ENCODE results near the gene TAF4.
"Not testable (repeated sequence)": the region's sequence is repeated elsewhere in the genome, so short reads cannot be mapped to it uniquely, and the experiment has no call there.

Gene TAF4

DNA sequence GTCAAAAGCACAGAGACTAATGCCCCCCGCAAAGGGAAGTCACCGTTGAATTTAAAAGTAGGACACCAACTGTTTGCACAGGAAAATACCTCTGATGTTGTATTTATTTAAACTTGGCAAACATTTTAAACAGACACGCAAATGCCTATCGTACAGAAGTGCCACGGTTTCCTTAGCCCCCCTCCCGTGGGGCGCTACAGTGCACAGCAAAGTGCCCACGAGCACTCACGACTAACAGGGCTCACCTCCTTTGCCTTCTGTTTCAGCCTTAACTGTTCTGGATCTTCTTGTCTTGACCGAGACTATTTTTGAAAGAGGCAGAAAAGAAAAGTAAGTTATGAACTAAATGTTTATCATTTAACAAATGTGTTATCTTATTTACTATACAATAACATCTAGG, 67.8 kb downstream of the TAF4 start:
- DNase-seq = no peak

DNA sequence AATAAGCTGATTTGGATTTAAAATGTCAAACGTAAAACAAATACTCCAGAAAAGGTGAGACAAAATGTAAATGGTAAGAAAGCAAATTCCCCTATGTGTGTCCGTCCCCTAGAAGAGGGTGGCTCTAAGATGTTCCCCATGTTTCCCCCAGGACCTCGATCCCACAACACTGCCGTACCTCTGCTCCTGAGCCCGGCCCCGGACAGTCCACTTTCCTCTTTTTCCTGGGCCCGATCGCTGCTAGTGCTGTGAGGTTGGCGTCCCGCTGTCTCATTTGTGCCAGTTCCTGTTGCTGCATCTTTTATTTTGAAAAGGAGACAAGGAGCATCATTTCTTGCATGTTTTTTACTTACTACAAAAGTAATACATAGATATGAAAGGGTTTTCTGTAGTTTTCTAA, 68.3 kb downstream of the TAF4 start:
- no peak for DNase-seq

DNA sequence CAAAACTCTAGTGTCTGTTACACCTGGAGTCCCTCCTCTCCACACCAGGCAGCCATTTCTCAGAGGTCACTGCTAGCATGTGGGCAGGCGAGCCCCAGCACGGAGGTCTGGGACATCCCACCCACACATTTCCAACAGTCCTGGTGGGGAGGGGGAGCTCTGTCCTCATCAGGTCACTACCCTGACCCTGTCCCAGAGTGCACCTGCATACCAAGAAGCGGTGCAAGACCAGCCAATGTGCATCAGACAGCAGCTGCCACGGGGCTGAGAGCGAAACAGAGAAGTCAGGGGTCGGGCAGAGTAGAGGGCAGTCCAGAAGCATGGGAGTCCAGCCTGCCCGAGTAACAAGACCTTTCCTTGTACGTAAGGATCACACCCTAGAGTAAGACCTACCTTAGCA, 71.1 kb downstream of the TAF4 start:
- no peak for DNase-seq

DNA sequence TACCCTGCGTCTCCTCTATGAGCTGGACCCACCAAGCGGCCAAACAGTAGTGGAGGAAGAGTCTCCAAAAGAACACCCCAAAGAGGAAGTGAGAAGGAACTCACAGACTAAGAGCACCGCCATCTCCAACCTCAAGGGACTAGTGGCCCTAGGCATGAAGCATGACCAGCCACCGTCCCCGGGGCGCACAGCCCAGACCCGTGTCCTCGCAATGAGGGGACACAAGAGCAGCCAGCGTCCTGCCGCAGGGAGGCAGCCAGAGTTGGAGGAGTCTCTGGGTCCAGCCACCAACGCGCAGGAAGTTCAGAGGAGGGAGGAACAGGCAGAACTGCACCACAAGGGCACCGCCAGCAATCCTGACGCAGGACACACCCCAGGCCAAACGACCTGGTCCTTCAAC, 72.6 kb downstream of the TAF4 start:
- DNase-seq = no peak

DNA sequence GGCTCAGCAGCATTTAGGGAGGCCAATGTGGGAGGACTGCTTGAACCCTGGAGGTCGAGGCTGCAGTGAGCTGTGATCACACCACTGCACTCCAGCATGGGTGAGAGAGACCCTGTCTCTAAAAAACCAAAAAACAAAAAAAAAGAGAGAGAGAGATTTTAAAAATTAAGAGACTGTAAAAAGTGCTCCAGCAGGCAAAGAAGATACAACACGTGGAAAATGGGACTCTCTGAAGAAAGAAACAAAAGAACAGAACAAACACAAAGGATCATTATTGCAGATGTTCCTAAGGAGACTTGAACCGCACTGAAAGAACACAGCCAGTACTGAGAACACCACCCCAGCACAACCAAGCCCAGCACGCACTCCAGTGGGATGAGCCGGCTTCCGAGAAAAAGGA, 74.2 kb downstream of the TAF4 start:
- DNase-seq = no peak

DNA sequence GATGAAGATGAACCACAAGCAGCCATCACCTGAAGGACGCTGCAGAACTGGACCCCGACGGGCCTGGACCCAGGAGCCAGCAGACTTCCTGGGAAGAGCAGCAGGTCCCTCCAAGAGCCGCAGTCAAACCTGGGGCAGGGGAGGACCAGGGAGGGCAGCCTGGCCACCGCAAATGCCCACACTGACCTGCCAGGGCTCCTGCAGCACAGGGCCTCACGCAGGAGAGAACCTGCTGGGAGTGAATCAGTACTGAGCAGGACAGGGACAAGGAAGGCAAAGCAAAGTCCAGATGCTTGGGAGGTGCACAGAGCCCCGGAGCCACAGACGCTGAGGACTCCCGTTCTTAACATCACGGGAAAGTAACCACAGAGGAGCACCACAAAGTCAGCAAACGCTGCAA, 75.2 kb downstream of the TAF4 start:
- DNase-seq = no peak

DNA sequence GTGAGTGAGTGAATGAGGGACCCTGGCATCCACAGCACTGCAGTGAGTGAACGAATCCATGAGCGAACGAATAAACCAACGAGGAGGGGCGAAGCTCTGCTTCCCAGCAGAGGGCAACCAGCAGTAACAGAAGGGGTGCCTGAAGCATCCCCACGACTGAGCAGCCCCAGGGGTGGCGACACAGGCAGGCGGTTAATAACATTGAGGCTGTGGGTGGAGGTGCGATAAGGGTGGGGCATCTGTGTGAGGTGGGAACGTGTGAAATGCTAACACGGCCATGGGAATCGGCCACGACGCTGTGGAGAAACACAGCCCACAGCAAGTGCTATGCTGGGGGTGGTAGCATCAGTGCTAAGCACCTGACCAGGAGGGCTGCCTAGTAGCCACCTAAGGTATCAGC, 75.9 kb downstream of the TAF4 start:
- no peak for DNase-seq

DNA sequence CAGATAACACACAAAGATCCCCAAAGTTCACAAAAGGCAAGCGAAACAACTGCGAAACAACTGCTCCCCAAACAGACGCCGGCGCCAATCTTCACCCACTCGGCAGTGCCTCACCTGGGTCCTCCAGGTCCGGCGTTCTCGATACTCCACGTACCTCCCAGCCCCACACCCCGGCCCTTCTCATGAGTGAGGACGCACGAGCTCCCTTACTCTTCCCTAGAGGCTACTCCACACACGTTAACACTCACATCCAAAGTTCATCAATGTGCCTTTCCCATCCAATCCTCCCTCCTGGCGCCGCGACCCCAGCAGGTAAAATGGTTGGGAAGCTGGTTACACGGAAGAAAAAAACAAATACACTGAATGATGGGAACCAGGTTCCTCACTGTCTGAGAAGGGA, 77.0 kb downstream of the TAF4 start:
- DNase-seq = no peak

DNA sequence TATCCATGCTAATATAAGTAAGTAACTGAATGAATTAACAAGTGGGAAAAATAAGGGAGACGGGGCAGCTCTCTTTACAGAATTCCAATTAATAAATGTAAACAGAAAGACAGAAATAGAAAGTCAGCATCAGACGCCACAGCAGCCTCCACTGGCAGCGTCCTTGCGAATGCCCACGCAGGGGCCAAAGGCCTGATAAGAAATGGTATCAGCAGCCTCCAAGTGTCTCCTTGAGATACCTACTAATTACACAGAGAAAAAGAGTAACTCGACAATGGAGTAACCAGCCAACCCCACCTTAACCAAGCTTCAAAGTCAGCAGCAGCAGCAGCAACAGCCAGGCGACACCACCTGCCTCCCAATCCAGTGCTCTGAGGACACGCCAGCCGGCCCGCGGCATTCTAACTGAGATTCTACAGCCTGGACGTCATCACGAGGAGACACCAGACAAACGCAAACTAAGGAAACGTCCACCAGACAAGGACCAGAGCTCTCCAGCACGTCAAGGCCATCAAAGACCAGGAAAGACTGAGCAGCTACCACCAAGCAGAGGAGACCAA, 78.8 kb downstream of the TAF4 start:
- DNase-seq = no peak

DNA sequence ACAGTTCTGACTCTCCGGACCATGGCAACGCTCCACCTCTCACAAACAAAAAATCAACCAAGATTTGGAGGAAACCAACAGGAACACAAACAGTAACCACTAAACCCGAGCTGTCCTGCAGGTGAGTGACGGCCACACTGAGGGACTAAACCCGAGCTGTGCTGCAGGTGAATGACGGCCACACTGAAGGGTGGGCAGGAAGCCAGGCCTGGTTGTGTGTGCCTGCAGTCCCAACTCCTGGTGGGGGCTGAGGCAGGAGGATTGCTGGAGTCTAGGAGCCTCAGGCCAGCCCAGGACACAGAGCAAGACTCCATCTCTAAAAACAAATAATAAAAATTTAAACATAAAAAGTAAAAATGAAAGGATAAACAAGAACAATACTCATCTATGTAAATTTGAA, 80.6 kb downstream of the TAF4 start:
- DNase-seq = no peak

DNA sequence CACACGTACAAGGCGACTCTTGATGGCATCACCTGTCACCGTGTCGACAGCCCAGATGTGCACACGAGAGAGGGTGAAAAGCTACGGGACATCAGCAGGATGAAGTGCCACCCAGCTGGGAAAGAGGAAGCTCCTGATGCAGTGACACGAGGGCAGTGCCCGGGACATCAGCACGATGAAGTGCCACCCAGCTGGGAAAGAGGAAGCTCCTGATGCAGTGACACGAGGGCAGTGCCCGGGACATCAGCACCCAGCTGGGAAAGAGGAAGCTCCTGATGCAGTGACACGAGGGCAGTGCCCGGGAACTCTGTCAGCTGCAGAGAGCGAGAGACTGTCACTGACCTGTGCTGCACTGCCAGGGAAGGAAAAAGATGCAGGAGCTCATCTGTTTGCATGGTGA, 81.2 kb downstream of the TAF4 start:
- DNase-seq = not testable (repeated sequence)

DNA sequence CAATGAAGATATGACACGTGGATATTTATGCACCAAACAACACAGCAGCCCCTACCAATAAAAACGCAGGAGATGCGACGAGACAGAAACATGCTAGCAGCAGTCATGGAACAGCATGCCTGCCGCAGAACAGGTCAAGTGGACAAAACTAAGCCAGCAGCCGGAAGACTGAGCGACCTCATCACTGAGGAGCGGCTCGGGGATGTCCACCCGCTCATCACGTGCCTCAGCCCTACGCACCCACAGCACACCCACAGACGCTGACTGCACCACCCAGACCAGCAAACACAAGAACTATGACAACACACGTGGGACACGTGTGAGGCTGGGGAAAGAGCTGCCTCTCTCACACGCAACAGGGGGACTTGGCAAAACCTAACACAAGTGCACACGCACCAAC, 81.7 kb downstream of the TAF4 start:
- DNase-seq = no peak

DNA sequence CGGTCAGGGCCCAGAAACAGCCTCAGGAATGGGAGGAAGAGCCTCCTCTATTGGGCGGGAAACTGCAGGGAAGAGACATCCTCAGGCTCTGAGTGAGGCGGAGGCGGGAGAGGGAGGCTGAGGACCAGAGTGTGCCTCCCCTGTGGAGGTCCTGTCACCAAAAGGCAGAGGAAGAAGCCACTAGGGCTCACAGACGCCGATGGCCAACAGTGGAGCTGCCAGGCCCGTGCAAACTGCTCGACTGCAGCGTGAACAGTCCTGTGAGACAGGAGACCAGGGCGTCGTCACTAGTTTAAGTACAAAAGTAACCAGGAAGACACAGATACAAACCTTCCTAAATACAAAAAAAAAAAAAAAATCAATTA, 82.7 kb downstream of the TAF4 start:
- DNase-seq = no peak

DNA sequence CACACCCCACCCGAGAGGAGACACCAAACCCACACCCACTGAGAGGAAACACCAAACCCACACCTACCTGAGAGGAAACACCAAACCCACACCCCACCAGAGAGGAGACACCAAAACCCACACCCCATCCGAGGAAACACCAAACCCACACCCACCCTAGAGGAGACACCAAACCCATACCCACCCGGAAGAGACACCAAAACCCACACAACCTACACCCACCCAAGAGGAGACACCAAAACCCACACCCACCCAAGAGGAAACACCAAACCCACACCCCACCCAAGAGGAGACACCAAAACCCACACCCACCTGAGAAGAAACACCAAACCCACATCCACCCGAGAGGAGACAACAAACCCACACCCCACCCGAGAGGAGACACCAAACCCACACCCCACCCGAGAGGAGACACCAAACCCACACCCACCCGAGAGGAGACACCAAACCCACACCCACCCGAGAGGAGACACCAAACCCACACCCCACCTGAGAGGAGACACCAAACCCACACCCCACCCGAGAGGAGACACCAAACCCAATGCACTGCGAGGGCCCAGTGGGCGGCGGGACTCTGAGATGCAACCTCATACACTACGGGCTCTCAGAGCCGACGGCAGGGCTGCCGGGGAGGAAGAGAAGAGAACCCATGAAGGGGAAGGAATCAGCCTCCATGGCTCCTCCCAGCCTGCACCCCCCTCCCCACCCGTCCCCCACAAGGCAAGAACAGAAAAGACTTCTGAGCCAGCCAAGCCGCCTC, 83.3 kb downstream of the TAF4 start:
- DNase-seq = no peak

DNA sequence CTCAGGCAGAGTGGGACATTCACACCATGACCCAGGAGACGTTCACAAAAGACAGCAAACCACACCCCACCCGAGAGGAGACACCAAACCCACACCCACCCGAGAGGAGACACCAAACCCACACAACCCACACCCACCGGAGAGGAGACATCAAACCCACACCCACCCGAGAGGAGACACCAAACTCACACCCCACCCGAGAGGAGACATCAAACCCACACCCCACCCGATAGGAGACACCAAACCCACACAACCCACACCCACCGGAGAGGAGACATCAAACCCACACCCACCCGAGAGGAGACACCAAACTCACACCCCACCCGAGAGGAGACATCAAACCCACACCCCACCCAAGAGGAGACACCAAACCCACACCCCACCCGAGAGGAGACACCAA, 84.0 kb downstream of the TAF4 start:
- not testable (repeated sequence) for DNase-seq

DNA sequence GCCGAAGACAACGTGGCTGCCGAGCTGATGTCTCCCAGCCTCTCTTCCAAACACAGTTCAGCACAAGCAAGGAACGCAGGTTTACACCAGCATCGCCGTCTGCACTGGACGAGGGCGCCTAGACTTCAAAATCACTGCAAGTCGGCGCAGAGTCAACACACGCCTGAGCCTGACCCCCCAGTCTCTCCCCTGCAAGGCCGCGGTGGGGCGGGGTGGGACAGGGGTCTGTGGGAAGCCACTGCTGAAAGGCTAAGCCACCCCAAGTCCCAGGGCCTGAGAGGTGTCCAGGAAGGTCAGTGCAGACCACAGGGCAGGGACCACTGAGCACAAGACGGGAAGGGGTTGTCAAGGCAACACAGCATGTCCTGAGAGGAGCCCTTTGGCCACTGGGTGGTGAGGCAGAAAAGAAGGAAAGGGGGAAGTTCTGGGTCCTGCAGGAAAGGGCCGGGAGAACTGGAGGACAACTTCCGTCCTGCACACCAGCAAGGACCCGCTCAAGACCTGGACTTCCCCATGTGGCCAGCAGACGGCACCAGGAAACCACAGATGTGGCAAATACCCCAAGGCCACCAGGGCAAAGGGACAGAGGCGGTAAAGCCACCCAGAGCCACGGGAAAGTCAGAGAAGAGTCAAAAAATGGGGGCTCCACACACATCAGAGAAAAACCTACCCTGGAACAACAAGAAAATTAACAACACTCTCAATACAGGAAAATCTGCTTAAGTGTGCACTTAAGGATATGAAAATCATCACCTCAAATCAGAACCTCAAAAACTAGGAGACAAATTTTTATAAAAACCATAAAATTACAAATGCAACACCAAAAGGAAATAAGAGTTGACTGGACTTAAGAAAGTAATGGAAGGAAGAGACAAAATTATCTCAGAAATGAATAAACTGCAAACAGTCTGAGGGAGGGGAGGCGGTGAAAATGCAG, 84.8 kb downstream of the TAF4 start:
- DNase-seq = no peak

DNA sequence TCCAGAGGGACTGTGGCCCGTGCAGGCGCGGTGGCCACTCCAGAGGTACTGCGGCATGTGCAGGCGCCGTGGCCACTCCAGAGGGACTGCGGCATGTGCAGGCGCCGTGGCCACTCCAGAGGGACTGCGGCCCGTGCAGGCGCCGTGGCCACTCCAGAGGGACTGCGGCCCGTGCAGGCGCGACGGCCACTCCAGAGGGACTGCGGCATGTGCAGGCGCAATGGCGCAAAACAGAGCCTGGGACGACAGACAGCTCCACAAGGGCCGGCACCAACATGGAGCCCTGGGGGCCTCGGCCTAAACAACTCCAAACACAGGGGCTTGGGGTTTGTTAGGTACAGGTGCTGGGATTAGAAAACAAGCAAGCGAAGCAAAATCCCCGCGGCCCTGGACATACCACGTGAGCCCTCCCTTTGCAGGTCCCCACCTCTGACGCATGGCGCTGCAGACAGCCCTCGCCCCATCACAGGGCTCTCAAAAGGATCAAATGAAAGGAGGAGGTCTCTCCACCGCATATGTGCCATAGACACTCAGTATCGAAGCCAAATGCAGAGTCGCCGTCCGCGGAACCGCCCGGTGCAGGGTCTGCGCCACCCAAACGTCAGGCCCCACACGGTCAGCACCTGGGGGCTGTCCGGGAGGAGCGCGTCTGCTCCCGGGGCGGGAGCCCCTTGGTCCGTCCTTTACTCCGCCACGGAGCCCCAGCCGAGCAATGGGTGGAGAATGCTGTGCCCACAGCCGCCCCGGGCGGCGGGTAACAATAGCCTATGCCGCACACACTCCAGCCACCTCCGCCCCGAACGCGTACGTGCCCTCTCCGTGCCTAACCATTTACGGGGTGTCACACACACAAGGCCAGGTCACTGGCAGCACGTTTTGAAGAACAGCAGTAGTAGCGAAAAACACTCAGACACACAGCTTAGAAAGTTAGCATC, 85.7 kb downstream of the TAF4 start:
- DNase-seq = no peak

DNA sequence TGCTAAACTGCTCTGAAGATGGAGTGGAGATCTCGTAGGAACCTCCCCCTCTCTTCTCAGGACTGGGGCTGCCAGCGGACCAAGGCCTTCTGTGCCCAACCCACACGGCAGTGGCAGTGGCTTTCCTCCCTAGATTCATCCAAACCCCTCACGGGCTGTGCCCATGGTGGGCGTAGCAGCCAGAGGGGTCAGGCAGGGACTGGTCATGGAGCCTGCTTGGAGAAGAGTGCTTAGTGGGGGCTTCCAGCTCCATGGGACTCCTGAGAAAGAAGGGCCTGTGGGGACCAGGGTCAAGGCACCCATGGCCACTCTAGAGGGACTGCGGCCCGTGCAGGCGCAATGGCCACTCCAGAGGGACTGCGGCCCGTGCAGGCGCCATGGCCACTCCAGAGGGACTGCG, 86.6 kb downstream of the TAF4 start:
- no peak for DNase-seq

DNA sequence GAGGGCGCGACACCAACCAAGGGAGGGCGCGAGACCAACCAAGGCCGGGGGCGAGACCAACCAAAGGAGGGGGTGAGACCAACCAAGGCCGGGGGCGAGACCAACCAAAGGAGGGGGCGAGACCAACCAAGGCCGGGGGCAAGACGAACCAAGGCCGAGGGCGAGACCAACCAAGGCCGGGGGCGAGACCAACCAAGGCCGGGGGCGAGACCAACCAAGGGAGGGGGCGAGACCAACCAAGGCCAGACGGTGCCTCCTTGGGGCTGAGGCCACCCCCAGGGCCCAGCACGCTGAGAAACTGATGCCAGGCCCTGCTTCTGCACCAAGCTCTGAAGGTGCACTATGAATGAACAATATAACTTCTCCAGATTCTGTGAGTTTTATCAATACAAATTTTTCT, 87.2 kb downstream of the TAF4 start:
- no peak for DNase-seq

DNA sequence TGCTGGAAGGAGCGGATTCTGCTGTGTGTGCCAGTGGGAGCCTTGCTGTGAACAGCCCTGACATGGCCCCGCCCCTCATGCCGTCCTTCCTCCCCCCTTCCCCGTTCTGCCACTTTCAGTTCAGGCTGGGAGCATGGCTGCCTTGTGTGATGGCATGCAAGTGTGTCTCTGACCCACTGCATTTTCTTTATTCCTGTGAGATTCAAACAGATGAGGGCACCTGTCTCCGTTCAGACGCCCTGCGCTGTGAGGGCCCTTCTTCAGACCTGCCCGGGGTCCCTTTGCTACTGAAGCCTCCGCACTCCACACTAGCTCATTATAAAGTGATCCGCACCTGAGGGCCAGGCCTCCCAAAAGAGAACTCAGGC, 88.3 kb downstream of the TAF4 start:
- DNase-seq = no peak

DNA sequence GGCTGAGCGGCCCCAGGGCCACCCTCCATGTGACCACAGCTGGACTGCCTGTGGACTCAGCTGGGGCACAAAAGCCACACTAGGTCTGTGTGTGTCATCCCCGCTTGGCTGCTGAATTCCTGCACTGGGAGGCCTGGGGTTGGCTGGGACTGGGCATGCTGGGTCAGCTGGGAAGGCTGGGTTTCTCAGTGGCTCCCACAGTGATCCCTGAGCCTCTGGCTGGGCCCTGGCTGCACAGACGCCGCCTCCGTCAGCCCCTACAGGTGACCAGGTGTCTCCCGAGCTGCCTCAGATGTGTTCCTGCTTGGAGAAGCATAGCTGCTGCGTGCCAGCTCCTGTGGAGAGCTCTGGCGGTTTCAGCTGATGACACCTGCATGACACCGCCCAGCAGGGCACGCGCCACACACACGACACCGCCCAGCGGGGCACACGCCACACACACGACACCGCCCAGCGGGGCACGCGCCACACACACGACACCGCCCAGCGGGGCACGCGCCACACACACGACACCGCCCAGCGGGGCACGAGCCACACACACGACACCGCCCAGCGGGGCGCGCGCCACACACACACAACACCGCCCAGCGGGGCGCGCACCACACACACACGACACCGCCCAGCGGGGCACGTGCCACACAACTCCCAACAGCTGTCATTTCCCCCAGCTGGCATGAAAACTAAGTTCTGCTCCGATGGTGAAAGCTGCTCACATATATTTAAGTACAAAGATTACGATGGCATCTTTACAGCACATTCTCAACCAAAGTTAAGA, 88.8 kb downstream of the TAF4 start:
- no peak for DNase-seq

DNA sequence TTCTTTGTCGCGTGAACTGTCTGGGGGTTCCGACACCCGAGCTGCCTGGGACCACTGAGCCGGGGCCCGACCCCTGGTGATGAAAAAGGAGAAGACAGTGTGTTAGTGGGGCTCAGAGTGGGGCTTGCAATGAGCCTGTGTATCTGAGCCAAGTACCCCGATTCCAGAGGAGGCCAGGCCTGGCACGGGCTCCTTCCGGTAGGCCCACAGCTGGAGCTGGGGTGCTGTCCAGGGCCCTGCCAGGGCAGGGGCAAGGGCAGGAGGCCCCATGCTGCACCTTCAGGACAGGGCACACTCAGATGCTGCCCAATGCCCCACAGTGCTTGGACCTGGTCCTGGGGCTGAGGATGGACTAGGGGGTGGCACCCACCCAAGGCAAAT, 89.4 kb downstream of the TAF4 start:
- DNase-seq = no peak

All from cerebellar nuclear complex (tissue), 1 donor.